DND-41 (cell line): ENCODE results near the gene GASK1B.

Experiments used
- ATAC-seq: fragments of 200-7000 bp; cut with Tn5 transposase; 3 replicates; pipeline ENCODE4 v1.9.1; 2021; ENCODE audit warnings: low read depth; ENCODE audit not compliant: insufficient read depth
- DNase-seq: peaks from one replicate; pipeline ENCODE4 v3.0.0-alpha.2; 2020
- H2AFZ ChIP-seq: 2 replicates; pipeline ENCODE4 v1.6.0; 2012; ENCODE audit warnings: low read depth, low read length
- H3K27ac ChIP-seq: 2 replicates; pipeline ENCODE4 v1.5.1; 2012; ENCODE audit warnings: low read length, inconsistent platforms
- H3K27me3 ChIP-seq: fragments of 200-600 bp; sonication (generic); 2 replicates; pipeline ENCODE4 v1.6.0; 2012; ENCODE audit warnings: low read length, mild to moderate bottlenecking, inconsistent platforms; ENCODE audit not compliant: insufficient read depth, poor library complexity
- H3K36me3 ChIP-seq: 2 replicates; pipeline ENCODE4 v1.5.1; 2012; ENCODE audit warnings: low read length, inconsistent platforms; ENCODE audit not compliant: insufficient read depth
- H3K4me1 ChIP-seq: 2 replicates; pipeline ENCODE4 v1.5.1; 2012; ENCODE audit warnings: mild to moderate bottlenecking, low read length; ENCODE audit not compliant: insufficient read depth
- H3K4me2 ChIP-seq: 2 replicates; pipeline ENCODE4 v1.6.0; 2012; ENCODE audit warnings: mild to moderate bottlenecking, moderate library complexity, low read length, inconsistent platforms; ENCODE audit not compliant: insufficient read depth
- H3K4me3 ChIP-seq, 2 experiments: fragments of 200-600 bp in 1 of 2; shearing (Covaris generic) in 1 of 2; 2 replicates each; pipeline ENCODE4 v1.5.1; 2012 to 2016; ENCODE audit warnings: inconsistent platforms in 2 of 2, low read length in 2 of 2, mild to moderate bottlenecking in 2 of 2, low read depth in 1 of 2, moderate library complexity in 1 of 2
- H3K79me2 ChIP-seq: 2 replicates; pipeline ENCODE4 v1.6.0; 2012; ENCODE audit warnings: low read length, inconsistent platforms; ENCODE audit not compliant: insufficient read depth
- H3K9ac ChIP-seq: 2 replicates; pipeline ENCODE4 v1.6.0; 2012; ENCODE audit warnings: low read depth, mild to moderate bottlenecking, inconsistent platforms, low read length, moderate library complexity
- H3K9me3 ChIP-seq: 2 replicates; pipeline ENCODE4 v1.5.1; 2012; ENCODE audit warnings: low read length, moderate library complexity, mild to moderate bottlenecking, inconsistent platforms; ENCODE audit not compliant: insufficient read depth, severe bottlenecking
- H4K20me1 ChIP-seq: 2 replicates; pipeline ENCODE4 v1.6.0; 2012; ENCODE audit warnings: low read length; ENCODE audit not compliant: insufficient read depth
- EZH2 ChIP-seq: IDR thresholded peaks from 3 replicates; pipeline ENCODE4 v1.6.1; 2012; ENCODE audit warnings: borderline replicate concordance, low read depth, mild to moderate bottlenecking, moderate library complexity, low read length, inconsistent platforms; ENCODE audit not compliant: severe bottlenecking
- TF ChIP-seq, protein P1 (sequence below): IDR thresholded peaks from 2 replicates; pipeline ENCODE4 v1.5.1; 2012; ENCODE audit warnings: borderline replicate concordance, low read length, moderate library complexity, mild to moderate bottlenecking; ENCODE audit not compliant: poor library complexity, severe bottlenecking; ENCODE audit errors: extremely low read depth

GASK1B gene

DNA sequence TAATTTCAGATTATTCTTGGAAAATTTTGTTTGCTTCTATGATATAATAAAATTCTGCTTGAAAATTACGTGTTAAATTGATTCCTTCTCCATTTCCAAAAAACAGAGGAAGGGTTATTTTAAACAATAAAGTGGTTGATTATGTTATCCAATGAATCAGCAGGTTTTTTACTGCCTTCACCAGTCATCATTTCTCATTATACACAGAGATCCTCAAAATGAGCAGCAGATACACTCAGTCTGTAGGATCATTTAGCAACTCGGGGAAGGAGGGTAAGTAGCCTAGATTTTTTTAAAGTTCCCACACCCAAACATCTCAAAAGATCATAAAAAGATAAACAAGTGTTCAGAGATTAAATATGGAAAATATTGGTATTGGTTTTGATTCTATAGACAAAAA is 30.6 kb upstream of the GASK1B start:
- DNase-seq (no peak), ATAC-seq (no peak)
- Histone ChIP-seq H3K9me3 (no peaks in the 10 kb centered on the region), H3K79me2 (no peaks in the 10 kb centered on the region), H3K4me1 (no peaks in the 10 kb centered on the region), H3K27ac (no peak overlapping the region), H4K20me1 (no peaks in the 10 kb centered on the region), H3K4me3 (no peak overlapping the region), H2AFZ (no peak overlapping the region), H3K4me2 (no peak overlapping the region), H3K9ac (no peak overlapping the region), H3K36me3 (no peaks in the 10 kb centered on the region), H3K27me3 (no peaks in the 10 kb centered on the region)
- no peak for TF ChIP-seq EZH2
- TF ChIP-seq, protein P1, sequence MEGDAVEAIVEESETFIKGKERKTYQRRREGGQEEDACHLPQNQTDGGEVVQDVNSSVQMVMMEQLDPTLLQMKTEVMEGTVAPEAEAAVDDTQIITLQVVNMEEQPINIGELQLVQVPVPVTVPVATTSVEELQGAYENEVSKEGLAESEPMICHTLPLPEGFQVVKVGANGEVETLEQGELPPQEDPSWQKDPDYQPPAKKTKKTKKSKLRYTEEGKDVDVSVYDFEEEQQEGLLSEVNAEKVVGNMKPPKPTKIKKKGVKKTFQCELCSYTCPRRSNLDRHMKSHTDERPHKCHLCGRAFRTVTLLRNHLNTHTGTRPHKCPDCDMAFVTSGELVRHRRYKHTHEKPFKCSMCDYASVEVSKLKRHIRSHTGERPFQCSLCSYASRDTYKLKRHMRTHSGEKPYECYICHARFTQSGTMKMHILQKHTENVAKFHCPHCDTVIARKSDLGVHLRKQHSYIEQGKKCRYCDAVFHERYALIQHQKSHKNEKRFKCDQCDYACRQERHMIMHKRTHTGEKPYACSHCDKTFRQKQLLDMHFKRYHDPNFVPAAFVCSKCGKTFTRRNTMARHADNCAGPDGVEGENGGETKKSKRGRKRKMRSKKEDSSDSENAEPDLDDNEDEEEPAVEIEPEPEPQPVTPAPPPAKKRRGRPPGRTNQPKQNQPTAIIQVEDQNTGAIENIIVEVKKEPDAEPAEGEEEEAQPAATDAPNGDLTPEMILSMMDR, result no peak

DNA sequence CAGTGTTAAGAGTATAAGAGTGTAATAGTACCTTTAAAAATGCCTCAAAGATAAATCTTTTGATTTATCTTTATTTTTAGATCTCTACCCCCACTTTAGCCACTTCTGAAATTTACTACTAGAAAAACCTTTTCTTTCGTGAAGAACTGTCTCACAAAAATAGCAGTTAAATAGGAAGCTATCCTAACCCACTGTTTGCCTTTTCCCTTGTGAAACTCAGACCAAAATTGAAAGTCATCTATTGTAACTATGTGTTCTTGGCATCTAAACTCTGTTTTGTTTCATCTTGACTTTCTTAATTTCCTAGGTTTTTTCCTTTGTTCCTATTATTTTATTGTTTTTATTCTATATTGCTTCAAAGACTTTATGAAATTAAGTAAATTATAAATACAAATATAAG is 29.7 kb upstream of the GASK1B start:
- no peak overlapping the region for H2AFZ ChIP-seq
- no peaks in the 10 kb centered on the region for H3K36me3 ChIP-seq
- H3K9ac ChIP-seq, result no peak overlapping the region
- DNase-seq, result no peak
- no peak overlapping the region for H3K27ac ChIP-seq
- H3K79me2 ChIP-seq, result no peaks in the 10 kb centered on the region
- H4K20me1 ChIP-seq, result no peaks in the 10 kb centered on the region
- TF ChIP-seq EZH2, result no peak
- TF ChIP-seq, protein P1, result no peak
- H3K4me1 ChIP-seq, result no peaks in the 10 kb centered on the region
- no peak overlapping the region for H3K4me3 ChIP-seq
- no peak overlapping the region for H3K4me2 ChIP-seq
- no peaks in the 10 kb centered on the region for H3K9me3 ChIP-seq
- no peaks in the 10 kb centered on the region for H3K27me3 ChIP-seq
- ATAC-seq, result no peak

DNA sequence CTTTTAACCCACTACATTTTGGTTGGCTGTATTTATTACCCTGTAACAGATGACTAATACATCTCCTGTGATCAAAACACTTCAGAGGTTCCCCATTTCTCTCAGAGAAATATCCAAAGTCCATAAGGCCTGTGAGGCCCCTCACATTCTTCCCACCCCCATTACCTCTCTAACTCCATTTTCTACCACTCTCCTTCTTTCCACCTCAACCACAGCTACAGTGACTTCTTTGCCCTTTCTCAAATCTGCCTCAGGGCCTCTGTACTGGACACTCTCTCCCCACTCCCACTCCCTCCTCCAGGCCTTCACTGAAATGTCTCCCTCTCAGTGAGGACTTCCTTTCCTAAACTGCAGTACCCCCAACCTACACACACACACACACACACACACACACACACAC is 29.1 kb upstream of the GASK1B start:
- Histone ChIP-seq H4K20me1 (no peaks in the 10 kb centered on the region), H3K36me3 (no peaks in the 10 kb centered on the region), H3K9ac (no peak overlapping the region), H3K27me3 (no peaks in the 10 kb centered on the region), H2AFZ (no peak overlapping the region), H3K4me3 (no peak overlapping the region), H3K4me2 (no peak overlapping the region), H3K79me2 (no peaks in the 10 kb centered on the region), H3K9me3 (no peaks in the 10 kb centered on the region), H3K4me1 (no peaks in the 10 kb centered on the region), H3K27ac (no peak overlapping the region)
- TF ChIP-seq, protein P1, result no peak
- no peak for TF ChIP-seq EZH2
- ATAC-seq (no peak), DNase-seq (no peak)

DNA sequence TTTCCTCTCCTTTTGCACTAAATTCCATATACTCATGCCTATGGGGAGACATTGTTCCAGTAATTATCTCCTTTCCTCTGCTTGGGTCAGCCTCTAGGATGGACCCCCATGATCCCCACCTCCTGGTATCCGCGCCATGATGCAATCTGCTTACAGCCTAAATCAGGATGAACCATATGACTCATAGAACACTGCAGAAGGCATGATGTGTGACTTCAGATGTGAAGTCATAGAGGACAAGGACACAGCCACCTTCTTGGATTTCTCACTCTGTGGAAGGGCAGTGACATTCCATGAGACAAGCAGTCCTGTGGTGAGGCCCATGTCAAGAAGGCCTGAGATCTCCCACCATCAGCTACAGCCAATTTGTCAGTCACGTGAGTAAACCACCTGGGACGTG is 28.5 kb upstream of the GASK1B start:
- Histone ChIP-seq H3K9ac (no peak overlapping the region), H3K79me2 (no peaks in the 10 kb centered on the region), H3K36me3 (no peaks in the 10 kb centered on the region), H3K4me2 (no peak overlapping the region), H3K9me3 (no peaks in the 10 kb centered on the region), H3K27me3 (no peaks in the 10 kb centered on the region), H3K27ac (no peak overlapping the region), H2AFZ (no peak overlapping the region), H4K20me1 (no peaks in the 10 kb centered on the region), H3K4me3 (no peak overlapping the region), H3K4me1 (no peaks in the 10 kb centered on the region)
- no peak for TF ChIP-seq EZH2
- TF ChIP-seq, protein P1, result no peak
- DNase-seq, result no peak
- no peak for ATAC-seq
